HG02678 (cell line): ENCODE data around the gene TUBGCP2.
"Not testable (repeated sequence)": the region's sequence is repeated elsewhere in the genome, so short reads cannot be mapped to it uniquely, and the experiment has no call there.

Experiments used
- ATAC-seq: cut with Tn5 transposase; IDR thresholded peaks from one replicate; pipeline ENCODE4 v1.9.1; 2021; ENCODE audit warnings: mild to moderate bottlenecking, moderate library complexity; ENCODE audit not compliant: unreplicated experiment

TUBGCP2 gene

DNA sequence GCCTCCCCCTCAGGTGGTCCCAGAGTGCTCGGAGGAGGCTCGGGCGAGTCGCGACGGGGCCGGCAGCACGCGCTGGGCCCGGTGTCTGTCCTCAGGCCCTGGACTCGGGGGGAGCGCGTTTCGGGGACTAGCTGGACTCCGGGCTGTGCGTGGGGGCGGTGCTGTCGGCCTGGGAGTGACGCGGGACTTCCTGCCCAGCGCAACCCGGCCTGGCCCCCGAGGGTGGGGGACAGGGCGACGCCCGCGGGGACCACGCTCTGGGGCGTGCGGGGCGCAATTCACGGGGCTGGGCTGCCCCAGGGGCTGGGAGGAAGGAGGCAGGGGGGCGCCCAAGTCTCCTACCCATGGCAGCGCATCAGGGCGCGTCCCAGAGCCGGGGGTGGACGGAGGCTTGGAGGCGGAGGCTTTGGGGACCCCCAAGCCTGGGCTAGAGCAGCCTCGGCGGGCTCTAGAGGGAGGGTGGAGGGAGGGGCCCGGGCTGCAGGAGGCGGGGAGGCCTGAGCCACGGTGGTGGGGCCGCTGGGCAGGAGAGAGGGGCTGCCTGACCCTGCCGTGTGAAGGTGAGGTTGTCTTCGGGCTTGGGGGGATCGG is 73.3 kb downstream of the TUBGCP2 start:
- ATAC-seq = no peak

GRCh38 chr10:133234796-133235195 is 73.9 kb downstream of the TUBGCP2 start:
- not testable (repeated sequence) for ATAC-seq

GRCh38 chr10:133231946-133232574 is 76.6 kb downstream of the TUBGCP2 start:
- ATAC-seq = no peak

- ATAC-seq = no peak
Measured at GRCh38 chr10:133231244-133231945, 77.3 kb downstream of the TUBGCP2 start.

- no peak for ATAC-seq
Measured at GRCh38 chr10:133230387-133231195, 78.1 kb downstream of the TUBGCP2 start.

GRCh38 chr10:133230044-133230361 is 78.7 kb downstream of the TUBGCP2 start, which contains the start of gene UTF1:
Gene UTF1 (plus strand): TSS chr10:133230217. CDS start chr10:133230289, 72 bp downstream.
- no peak for ATAC-seq

GRCh38 chr10:133229265-133230043 is 79.2 kb downstream of the TUBGCP2 start:
- no peak for ATAC-seq
